D721Med (cell line): Measurements from ENCODE around the gene DYNC1H1.

Source experiments
- DNase-seq: peaks from one replicate; pipeline ENCODE4 v3.0.0; 2011; ENCODE audit warnings: low spot score; ENCODE audit not compliant: insufficient read length
- FAIRE-seq: peaks from 2 replicates; lab custom pipeline; 2011; peaks lifted over from hg19 to GRCh38; lab: Jason Lieb, UNC
- TF ChIP-seq, protein P1 (sequence below): IDR thresholded peaks from 2 replicates; pipeline ENCODE4 v1.5.1; 2012; ENCODE audit warnings: mild to moderate bottlenecking, control low read depth; ENCODE audit not compliant: insufficient read depth; ENCODE audit errors: missing control alignments

The DYNC1H1 gene

DNA sequence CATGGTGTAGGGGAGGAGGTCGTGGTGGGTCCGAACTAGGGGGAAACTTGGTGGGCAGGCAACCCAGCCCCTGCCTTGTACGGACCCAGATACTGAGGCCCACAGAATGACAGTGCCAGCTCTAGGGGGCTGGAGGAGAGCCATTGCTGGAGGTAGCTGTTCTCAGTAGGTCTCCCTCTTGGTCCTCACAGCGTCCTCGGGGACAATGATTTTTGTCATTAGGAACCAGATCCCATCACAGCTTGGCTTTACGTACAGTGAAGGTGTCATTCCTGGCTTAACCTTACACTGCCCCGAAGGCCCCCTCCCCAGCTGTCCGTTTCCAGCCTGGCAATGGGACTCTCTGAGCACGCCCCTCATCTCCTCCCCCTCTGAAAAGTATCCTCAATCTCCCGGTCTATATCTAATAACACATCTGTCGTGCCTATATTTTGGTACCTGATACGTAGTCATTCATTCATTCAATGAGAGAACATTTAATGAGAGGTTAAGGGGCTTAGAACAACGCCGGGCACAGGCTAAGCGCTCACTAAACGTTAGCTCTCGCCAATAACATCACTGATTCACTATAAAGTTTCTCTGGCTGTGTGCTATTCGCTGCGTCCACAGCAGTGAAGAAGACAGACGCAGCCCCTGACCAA lies 597 bp upstream of the DYNC1H1 start:
- TF ChIP-seq, protein P1, sequence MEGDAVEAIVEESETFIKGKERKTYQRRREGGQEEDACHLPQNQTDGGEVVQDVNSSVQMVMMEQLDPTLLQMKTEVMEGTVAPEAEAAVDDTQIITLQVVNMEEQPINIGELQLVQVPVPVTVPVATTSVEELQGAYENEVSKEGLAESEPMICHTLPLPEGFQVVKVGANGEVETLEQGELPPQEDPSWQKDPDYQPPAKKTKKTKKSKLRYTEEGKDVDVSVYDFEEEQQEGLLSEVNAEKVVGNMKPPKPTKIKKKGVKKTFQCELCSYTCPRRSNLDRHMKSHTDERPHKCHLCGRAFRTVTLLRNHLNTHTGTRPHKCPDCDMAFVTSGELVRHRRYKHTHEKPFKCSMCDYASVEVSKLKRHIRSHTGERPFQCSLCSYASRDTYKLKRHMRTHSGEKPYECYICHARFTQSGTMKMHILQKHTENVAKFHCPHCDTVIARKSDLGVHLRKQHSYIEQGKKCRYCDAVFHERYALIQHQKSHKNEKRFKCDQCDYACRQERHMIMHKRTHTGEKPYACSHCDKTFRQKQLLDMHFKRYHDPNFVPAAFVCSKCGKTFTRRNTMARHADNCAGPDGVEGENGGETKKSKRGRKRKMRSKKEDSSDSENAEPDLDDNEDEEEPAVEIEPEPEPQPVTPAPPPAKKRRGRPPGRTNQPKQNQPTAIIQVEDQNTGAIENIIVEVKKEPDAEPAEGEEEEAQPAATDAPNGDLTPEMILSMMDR: no peak
- FAIRE-seq (no peak), DNase-seq (no peak)

DNA sequence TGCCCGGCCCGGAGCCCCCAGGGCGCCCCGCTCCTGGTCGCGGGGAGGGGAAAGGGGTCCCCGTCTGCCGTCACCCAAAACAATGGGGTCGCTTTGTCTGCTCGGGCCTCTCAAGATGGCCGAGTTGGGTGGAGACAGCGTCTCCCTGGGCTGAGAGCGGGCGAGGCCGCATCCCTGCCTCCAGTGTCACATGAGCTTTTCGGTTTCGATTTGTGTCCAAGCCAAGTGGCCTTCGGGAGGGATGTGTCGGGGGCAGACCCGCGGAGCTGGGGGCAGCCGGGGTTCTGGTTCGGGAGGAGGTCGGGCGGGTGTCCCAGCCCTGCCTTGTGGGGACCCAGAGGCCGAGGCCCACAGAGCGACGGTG lies 790 bp downstream of the DYNC1H1 start:
- no peak for DNase-seq
- FAIRE-seq: no peak
- TF ChIP-seq, protein P1: no peak

GRCh38 chr14:101965770-101966722 lies 1.7 kb downstream of the DYNC1H1 start:
- DNase-seq: no peak
- TF ChIP-seq, protein P1: no peak
- no peak for FAIRE-seq

DNA sequence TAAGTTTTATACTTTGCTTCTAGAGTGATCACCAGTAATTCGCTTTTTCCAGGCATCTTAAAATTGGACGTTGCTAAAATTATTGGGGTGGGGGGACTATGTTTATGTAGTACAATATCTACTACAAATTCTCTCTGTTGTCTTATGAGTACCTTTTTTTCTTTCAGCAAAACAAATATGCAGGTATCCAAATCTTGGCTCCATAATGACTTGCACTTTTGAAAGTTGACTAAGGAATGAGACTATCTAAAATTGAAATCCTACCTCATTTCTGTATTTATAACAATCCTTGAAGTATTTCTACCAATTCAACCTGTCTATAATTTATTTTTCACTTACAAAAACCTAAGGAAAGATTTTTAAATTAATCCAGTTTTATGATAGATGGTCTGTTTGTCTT lies 2.4 kb downstream of the DYNC1H1 start:
- DNase-seq: no peak
- TF ChIP-seq, protein P1: no peak
- no peak for FAIRE-seq

DNA sequence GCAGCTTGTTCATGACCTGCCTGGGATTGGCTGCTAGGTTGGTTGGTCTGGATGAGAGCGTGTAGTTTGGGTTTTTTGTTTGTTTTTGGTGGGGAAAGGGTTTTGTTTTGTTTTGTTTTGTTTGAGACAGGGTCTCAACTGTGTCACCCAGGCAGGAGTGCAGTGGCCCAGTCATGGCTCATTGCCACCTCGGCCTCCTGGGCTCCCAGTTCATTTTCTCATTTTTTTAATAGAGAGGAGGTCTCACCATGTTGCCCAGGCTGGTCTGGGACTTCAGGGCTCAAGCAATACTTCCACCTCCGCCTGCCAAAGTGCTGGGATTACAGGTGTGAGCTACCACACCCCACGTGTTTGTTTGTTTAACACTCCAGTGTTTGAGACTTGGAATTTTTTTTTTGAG lies 3.8 kb downstream of the DYNC1H1 start:
- DNase-seq (no peak), FAIRE-seq (no peak)
- TF ChIP-seq, protein P1: no peak

DNA sequence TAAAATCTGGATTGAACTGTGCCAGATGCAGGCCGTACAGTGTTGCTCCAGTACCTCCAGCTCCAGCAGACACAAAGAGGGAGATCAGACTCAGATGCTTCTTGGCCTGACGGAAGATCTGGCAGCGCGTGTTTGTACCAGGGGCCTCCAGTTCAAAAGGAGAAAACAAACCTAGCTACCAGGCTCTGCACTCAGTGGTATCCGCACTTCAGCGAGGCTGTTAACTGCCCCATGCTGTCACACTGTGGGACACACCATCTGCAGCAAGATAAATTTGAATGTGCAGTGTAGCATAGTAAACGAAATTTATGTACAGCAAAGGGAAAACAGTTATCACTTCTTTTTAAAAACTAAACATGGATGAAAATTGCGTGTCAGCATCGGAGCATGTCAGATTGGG lies 5.1 kb downstream of the DYNC1H1 start:
- TF ChIP-seq, protein P1: no peak
- FAIRE-seq: no peak
- DNase-seq: no peak
